Hematopoietic multipotent progenitor cell treated with erythropoietin and hydrocortisone succinate and interleukin-3 and kit ligand, for 8 days (in vitro differentiated cells): ENCODE data around the gene MARK3.

Source experiments
- DNase-seq: peaks from one replicate; pipeline ENCODE4 v3.0.0-alpha.2; 2015

Gene MARK3

DNA sequence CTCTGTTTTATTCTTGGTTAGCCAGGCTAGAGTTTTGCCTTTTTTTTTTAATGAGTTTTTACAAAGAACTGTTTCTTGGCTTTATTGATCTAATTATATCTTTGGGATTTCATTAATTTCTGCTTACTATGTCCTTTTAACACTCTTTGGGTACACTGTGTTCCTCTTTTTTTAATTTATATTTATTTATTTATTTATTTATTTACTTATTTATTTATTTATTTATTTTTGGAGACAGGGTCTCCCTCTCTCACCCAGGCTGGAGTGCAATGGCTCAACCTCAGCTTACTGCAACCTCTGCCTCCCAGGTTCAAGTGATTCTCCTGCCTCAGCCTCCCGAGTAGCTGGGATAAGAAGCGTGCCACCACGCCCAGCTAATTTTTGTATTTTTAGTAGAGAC, 15.1 kb upstream of the MARK3 start:
- no peak for DNase-seq

DNA sequence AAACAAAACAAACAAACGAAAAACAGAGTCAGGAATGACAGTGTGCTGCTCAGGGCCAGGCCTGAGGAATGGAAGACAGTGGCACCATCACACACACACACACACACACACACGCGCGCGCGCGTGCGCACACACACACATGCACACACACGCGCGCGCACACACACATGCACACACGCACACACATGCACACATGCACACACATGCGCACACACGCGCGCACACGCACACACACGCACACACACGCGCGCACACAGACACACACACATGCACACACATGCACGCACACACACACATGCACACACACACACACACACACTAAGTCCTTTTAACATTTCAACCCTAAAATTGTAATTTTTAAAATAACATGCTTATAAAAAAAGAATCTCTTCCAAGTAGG, 13.2 kb upstream of the MARK3 start:
- DNase-seq, result no peak

DNA sequence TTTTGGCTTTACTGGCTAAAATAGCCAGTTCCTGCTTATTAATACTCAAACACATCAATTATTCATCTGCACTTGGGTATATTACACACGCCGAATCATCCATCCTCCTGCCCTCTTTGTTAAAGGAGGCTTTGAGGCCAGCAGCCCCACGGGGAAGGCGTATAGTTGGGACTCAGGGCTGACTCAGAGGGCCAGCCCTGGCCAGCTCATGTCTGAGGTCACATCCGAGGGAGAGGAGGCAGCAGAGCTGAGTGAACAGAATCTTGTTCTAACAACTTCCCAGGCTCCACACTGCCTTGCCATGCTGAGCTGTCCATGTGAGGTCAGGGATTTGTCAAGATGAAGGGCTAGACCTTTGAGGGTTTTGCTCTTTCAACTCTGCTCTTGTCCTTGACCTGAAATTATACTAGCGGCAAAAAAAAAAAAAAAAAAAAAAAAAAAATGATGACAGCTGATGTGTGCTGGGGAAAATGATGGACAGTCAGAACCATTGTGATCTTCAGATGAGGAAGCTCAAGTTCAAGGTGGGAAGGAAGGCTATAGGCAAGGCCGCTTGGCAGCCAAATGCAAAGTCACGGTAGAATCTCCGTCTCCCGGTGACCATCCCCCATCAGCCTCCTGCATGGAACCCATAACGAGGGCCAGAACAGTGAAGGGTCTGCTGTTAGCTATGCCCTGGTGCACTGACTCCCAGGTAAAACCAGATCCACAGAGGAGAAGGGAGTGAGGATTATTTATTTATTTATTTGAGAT, 12.5 kb upstream of the MARK3 start:
- no peak for DNase-seq

DNA sequence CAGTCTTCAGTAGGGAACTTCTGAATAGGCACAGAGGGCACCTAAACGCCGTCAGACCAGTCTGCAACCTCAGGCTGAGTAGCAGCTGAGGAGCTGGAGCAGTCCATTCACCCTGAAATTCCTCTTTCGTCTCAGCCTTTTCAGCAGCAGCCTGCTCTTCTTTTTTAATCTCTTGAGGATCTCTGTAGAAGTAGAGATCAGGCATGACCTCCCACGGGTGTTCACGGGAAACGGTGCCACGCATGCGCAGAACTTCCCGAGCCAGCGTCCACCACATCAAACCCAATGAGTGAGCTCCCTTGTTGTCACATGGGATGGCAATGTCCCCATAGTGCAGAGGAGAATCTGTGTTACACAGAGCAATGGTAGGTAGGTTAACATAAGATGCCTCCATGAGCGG, 11.1 kb upstream of the MARK3 start:
- DNase-seq, result no peak

DNA sequence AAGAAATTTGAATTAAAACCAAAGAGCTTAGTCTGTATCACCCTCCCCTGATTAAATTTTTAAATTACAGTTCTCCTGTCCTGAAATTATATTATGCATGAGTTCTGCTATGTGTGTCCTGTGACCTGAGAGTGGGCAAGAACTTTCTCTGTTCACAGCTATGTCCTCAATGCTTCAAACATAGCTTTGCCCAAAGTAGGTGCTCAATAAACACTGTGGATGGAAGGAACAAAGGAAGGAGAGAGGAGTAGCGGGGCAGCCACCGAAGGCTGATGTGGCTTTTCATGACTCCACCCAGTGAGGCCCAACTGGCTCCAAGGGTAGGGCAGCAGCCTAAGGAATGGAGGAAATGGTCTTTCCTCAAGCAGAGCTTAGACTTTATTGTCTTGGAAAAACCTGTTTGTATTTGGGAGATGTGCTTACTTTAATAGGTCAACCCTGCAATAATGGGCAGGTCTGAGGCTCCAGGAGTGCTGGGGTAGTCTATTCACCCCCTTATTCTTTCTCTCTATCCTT, 7.6 kb upstream of the MARK3 start:
- no peak for DNase-seq

DNA sequence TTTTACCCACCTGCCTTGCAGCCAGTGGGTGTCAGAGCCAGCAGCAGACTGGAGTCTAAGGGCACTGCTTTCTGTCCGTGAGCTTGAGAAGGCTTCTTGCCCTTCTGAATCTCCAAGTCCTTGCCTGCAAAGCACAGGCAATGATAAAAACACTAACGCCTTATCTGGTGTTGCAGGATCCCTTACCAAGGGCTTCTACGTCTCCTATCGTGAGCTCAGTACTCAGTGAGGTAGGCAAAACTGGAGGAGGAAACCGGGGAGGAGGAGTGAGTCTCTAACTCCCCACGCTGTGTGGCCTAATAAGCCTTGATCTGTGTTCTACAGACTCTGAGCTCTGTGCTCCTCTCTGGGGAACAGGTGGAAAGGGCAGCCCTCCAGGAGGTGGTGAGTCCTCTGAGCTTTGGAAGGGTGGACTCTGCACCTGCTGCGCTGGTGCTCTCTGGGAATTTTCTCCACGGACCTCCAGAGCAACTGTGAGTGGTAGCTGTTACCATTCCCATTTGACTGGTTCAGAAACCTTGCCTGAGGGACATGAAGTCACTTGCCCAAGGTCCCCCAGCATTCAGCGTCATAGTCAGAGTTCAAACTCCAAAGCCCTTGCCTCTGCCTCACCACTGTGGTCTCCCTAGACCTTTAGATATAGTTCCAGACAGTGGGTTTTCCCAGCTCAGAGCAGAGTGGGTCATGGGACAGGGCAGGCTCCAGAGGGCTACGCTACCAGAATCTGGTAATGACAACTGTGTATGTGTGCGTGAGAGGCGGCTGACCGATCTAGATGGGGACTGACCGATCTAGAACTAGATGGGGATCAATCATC, 7.0 kb upstream of the MARK3 start:
- peak; percentile 99 for DNase-seq

DNA sequence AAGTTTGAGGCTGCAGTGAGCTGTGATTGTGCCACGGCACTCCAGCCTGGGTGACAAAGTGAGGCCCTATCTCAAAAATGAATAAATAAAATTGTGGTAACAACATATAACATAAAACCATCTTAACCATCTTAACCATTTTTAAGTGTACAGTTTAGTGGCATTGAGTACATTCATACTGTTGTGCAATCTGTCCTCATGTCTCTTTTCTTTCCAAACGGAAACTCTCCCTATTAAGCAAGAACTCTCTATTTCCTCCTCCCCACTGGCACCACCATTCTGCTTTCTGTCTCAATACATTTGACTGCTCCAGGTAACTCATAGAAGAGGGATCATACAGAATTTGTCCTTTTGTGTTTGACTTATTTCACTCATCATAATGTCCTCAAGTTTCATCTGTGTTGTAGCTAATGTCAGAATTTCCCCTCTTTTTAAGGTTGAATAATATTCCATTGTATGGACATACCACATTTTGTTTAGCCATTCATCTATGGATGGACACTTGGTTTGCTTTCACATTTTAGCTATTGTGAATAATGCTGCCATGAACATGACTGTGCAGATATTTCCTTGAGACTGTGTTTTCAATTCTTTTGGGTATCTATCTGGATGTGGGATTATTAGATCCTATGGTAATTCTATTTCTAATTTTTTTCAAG, 4.4 kb upstream of the MARK3 start:
- DNase-seq, result no peak

DNA sequence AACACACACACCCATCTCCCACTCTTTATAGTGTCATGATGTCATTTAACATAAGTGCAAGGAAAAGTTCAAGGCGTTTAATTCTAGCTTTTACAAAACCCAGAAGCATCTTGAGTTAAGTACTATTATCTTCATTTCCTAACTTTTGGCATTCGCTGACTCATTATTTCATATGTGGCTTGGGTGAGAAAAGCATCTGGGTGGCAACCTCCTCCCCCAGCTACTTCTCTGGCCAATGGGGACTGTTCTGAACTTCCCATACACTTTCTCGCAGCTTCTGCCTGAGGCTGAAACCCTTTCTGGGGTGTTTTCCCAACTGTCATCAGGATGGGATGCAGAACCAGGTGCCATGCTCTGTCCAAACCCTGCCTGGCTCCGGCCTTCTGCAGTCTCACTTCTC, 2.8 kb upstream of the MARK3 start:
- peak; percentile 76 for DNase-seq

DNA sequence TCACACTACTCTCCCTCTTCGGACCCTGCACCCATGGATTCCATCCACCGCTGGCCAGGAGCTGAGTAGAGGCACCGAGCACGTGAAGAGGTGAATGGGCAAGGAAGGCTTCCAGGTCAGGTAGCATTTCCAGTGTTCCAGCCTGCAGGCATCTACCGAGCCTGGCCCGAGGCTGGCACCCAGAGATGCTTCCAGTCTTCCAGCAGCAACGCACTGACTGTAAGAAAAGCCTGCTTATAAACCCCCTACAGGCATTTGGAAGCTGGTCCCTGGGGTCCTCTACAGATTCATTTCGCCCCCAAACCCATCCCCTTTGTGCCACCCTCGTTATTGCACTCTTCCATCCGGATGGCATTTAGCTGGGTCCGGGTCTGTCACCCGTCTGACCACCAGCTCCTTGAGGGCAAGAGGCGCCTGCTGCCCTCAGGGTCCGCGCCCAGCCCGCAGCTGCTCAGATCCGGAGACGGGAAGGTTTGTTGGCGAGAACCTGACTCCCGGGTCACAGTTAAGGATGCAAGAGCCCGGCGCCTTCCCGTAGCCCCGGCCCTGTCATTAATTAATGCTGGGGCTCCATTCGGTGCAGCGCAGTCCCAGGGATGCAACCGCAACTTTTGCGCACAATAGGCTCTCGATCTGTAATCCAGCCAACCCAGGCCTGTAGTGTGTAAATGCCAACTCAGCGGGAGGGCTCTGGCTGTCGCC, 614 bp upstream of the MARK3 start:
- no peak for DNase-seq

DNA sequence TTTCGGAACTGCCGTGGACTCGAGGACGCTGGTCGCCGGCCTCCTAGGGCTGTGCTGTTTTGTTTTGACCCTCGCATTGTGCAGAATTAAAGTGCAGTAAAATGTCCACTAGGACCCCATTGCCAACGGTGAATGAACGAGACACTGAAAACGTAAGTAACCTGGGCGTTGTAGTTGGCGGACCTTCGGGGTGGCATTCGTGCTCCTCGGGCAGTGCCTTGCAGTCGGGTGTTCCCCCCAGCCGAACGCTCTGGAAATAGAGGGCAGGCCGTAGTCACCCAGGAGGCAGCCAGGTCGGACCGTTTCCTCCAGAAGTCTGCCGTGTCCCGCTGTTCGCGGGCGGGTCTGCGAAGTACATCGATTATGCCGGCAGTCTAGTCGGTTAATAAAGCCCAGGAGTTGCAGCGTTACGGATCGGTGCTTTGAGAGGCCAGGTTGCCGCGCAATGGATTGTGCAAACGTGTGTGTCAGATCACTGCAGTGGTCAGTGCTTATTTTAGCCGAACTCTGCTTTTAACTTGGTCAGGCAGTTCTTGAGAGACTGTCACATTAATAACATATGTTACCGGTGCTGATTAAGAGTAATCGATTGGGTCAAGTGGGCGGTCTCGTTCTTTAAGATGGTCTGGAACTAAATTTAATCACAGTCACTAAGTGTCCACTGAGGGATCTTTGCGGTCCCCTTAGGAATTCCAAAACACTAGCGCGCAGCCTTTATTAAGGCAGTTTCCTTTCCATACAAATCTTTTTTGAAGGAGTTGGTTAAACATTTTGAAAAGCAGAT, 906 bp downstream of the MARK3 start:
- DNase-seq, result peak; percentile 44

DNA sequence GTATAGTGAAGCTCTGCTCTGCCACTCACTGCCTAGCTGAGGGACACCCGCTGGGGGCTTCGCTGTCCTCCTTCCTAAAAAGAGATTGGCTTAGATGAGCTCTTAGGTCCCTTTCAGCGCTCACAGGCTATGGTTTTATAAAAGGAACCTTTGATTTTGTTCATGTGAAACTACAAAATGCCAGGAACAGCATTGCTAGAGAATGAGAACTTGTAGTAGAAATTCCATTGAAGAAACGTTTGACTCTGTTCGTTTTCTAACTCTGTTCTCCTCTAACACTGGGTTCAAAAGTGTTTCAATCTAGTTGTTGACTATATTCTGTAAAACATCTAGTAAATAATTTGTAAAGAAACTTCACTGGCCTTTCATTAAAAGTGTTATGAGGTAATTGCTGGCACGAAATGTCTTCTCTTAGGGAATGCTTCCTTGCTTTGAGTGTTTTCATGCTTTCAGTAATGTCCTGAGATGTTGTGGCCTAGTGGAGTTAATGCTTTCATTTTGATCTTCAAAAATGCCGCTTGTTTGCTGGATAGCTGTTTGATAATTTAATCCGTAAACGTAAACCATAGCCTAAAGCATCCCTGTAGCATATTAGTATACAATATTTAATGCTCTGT, 1.6 kb downstream of the MARK3 start:
- DNase-seq, result no peak

DNA sequence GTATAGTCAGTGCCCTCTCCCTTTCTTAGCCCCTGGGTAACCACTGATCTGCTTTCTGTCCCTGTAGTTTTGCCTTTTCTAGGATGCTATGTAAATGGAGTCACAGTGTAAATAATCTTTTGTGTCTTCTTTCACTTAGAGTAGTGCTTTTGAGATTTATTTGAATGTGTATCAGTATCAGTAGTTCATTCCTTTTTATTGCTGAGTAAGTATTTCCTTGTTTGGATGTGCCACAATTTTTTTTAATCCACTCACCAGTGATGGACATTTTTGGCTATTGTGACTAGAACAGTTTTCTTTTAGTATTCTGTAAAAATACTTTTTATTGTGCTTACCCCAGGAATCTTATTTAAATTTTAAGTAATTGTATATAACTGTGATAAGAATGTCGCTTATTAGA, 3.4 kb downstream of the MARK3 start:
- no peak for DNase-seq

DNA sequence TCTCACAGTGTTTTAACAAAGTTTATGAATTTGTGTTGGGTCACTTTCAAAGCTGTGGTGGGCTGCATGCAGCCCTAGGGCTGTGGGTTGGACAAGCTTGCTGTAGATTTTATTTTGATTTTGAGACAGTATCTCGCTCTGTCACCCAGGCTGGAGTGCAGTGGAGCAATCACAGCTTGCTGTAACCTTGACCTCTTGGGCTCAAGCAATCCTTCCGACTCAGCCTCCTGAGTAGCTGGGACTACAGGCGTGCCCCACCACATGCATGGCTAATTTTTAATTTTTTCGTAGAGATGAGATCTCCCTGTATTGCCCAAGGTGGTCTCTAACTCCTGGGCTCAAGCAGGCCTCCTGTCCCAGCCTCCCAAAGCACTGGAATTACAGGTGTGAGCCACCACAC, 5.4 kb downstream of the MARK3 start:
- no peak for DNase-seq

DNA sequence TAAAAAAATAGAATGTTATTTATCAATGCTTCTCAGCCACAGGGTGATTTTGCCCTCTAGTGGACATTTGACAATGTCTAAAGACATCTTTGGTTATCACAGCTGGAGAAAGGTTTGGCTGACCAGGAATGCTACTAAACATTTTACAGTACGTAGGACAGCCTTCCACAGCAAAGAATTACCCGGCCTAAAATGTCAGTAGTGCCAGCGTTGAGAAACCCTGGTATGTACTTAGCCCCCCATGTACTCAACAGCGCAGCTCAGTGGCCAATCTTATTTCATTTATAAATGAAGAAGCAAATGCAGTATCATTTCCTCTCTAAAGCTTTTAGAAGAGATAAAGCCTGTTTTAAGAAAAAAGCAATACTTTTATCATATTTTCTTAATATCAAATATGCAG, 5.8 kb downstream of the MARK3 start:
- DNase-seq, result peak; percentile 82

DNA sequence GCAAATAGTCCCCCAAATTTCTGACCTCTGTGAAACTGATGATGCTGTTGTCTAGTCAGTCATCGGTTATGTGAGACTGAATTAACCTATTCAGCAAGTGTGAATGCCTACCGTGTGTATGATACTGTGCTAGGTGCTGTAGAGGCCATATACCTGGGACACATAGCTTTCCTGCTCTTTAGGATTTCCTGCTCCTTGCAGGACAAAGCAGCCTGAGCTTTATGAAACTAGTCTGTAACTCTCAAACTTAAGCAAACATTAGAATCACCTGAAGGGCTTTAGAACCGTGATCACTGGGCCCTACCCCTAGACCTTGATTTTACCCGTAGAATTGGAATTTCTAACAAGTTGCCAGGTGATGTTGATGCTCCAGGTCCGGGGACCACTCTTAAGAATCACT, 6.9 kb downstream of the MARK3 start:
- no peak for DNase-seq

DNA sequence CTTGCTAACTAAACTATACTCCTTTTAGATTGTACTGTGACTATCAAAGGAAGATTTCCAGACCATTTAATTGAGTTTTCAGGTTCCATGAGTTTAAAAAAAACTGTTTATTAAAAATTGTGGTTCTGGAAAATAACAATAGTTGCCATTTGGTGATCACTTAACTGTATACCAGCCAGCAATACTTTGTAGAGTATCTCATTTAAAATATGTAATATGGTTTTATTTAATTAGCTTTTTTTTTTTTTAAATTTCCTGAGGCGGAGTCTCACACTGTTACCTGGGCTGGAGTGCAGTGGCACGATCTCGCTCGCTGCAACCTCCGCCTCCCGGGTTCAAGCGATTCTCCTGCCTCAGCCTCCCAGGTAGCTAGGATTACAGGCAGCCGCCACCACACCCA, 7.4 kb downstream of the MARK3 start:
- no peak for DNase-seq

DNA sequence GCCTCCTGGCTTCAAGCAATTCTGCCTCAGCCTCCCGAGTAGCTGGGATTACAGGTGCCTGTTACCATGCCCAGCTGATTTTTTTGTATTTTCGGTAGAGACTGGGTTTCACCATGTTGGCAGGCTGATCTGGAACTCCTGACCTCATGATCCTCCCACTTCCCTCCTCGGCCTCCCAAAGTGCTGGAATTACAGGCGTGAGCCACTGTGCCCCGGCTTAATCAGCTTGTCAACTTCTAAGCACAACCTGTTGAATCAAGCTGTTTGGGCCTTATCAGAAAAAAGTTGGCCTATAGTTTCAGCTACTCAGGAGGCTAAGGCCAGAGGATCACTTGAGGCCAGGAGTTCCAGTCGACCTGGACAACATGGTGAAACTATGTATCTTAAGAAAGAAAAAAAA, 7.9 kb downstream of the MARK3 start:
- DNase-seq, result peak; percentile 35

DNA sequence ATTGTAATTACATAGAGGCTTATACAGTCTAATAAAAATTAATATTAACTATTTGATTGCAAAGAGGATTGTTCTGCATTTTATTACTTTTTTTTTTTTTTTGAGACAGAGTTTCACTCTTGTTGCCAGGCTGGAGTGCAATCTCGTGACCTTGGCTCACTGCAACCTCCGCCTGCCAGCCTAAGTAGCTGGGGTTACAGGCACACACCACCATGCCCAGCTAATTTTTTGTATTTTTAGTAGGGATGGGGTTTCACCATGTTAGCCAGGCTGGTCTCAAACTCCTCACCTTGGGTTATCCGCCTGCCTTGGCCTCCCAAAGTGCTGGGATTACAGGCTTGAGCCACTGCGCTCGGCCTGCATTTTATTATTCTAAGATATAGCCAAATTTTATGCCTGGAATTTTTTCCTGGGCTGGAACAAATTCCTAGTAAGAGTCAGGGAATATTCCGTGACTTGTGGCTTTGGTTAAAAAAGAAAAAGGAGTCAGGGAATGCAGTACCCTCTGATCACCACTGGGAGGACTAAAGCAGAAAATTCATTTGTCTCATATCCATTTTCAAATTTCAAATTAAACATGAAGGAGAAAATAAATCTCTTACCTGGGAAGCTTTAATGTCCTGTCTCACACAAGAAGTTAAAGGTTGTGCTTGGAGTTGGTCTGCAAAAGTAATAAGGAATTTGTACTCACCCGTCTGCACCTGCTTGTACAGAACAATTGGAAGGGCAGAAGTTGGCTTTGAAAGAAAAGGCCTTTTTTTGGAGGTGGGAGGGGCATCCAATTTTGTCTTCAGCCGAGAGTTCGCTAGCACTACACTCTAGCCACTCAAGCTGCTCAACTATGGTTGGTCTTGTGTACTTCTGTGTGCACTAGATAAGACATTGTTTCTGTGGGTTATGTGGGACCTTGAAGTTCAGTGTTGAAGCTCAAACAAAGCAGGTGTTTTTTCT, 8.7 kb downstream of the MARK3 start:
- peak; percentile 94 for DNase-seq

DNA sequence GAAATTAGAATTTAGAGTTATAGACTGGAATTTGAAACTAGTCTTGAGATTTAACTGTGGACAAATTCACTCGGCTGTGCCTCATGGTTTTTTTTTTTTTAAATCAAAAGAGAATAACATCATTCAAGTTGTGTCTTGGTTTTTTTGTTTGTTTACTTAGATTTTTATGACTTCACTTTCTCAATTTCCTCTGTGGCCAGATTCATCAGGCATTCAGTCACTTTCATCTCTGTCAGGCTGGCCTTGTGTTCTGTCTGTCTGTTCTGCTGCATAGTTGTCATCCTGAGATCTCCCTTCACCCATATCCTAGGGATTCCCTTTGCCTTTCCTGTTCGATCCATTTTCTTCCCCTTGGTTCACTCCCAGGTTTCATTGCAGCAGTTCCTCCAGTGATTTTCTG, 10.0 kb downstream of the MARK3 start:
- no peak for DNase-seq

DNA sequence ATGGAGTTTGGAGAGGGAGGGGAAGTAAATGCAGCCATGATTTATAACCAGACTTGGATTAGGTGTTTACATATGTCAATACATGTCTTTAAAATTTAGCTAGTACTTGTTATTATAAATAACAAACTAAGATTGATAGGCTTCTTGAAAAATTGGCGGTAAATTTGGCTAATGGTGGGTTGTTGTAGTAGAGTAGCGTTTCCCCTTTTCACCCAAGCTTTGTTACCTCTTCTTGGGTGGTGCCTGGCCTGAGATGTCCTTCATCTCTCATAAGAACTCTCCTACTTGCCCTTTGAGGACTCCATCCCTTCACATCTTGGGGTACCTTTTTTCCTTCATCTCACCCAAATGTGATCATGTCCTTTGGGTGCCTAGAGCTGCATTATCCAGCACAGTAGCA, 11.2 kb downstream of the MARK3 start:
- DNase-seq, result no peak
